ENCODE data around the gene DNMT3L.
"Not testable (repeated sequence)": the region's sequence is repeated elsewhere in the genome, so short reads cannot be mapped to it uniquely, and the experiment has no call there.

DNMT3L gene
- total RNA-seq = 0 to 0.09 (median 0) reads per million in 4 experiments

GRCh38 chr21:44261675-44262295 lies at the start of gene DNMT3L:
TSS of gene DNMT3L (minus strand) at chr21:44261897. CDS start at chr21:44261259, 638 bp downstream.
- DNase-seq = no peak

- DNase-seq = no peak
Observed at GRCh38 chr21:44310628-44311507, 49.2 kb upstream of the DNMT3L start.

GRCh38 chr21:44306936-44307704 lies 45.4 kb upstream of the DNMT3L start:
- DNase-seq = no peak

GRCh38 chr21:44305691-44306090 lies 44.0 kb upstream of the DNMT3L start:
- no peak for DNase-seq

- peak; percentile 16 for DNase-seq
Observed at GRCh38 chr21:44304877-44305293, 43.2 kb upstream of the DNMT3L start.

GRCh38 chr21:44304011-44304616 lies 42.4 kb upstream of the DNMT3L start:
- no peak for DNase-seq

GRCh38 chr21:44303490-44303981 lies 41.8 kb upstream of the DNMT3L start:
- DNase-seq = no peak

- not testable (repeated sequence) for DNase-seq
Observed at GRCh38 chr21:44302573-44303401, 41.1 kb upstream of the DNMT3L start.

- no peak for DNase-seq
Observed at GRCh38 chr21:44301961-44302406, 40.3 kb upstream of the DNMT3L start.

- no peak for DNase-seq
Observed at GRCh38 chr21:44301141-44301540, 39.4 kb upstream of the DNMT3L start.

GRCh38 chr21:44300262-44300959 lies 38.7 kb upstream of the DNMT3L start:
- DNase-seq = peak; percentile 36

GRCh38 chr21:44299458-44300261 lies 38.0 kb upstream of the DNMT3L start, which contains the start of gene PFKL:
TSS of gene PFKL (plus strand) at chr21:44300053. CDS start at chr21:44300106, 53 bp downstream.
- peak; percentile 31 for DNase-seq

GRCh38 chr21:44299085-44299457 lies 37.4 kb upstream of the DNMT3L start:
- DNase-seq = no peak

GRCh38 chr21:44298301-44298700 lies 36.6 kb upstream of the DNMT3L start:
- no peak for DNase-seq

- peak; percentile 47 for DNase-seq
Observed at GRCh38 chr21:44297525-44298290, 36.0 kb upstream of the DNMT3L start.

- DNase-seq = no peak
Observed at GRCh38 chr21:44296916-44297315, 35.2 kb upstream of the DNMT3L start.

GRCh38 chr21:44296103-44296519 lies 34.4 kb upstream of the DNMT3L start:
- no peak for DNase-seq

GRCh38 chr21:44295646-44296045 lies 33.9 kb upstream of the DNMT3L start:
- DNase-seq = no peak

GRCh38 chr21:44295163-44295573 lies 33.5 kb upstream of the DNMT3L start:
- no peak for DNase-seq
